HG03520 (cell line): ENCODE data around the gene DLG3.

ENCODE experiments used
- ATAC-seq: cut with Tn5 transposase; IDR thresholded peaks from one replicate; pipeline ENCODE4 v1.9.1; 2021; ENCODE audit warnings: mild to moderate bottlenecking, moderate library complexity; ENCODE audit not compliant: unreplicated experiment

DLG3 gene

GRCh38 chrX:70476166-70476933, 31.7 kb downstream of the DLG3 start:
- ATAC-seq = no peak

- no peak for ATAC-seq
Measured at GRCh38 chrX:70476934-70477733, 32.5 kb downstream of the DLG3 start.

- no peak for ATAC-seq
Measured at GRCh38 chrX:70477734-70478075, 33.1 kb downstream of the DLG3 start.

DNA sequence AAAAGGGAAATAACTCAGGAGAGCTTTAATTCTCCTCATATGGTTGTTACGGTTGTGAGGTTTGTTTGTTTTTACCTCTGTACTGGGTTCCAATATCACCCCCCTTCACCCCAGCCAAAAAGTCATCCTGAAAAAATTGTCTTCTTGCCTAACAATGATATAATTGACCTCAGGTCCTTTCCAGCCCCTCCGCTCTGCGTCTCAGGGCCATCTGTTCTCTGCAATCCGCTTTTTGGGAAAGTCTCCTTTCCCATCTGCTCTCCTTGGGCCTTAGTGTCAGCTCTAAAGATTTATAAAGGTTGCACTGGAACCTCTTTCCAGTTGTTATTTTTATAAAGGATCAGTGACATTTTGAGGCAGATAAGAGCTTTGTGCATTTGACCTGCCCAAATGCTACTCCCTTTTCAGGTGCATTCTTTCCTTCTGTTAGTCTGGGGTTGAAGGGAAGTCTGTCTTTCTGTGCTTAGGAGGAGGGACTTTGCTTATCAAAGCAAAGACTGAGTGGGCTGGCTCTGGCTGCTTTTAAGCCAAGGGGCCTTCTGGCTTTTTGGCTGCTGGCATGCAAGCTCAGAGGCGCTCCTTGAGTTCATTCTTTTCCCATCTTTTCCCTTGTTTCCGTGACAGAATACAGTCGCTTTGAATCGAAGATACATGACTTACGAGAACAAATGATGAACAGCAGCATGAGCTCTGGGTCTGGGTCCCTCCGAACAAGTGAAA, 34.1 kb downstream of the DLG3 start:
- ATAC-seq = no peak

- no peak for ATAC-seq
Measured at GRCh38 chrX:70479247-70479921, 34.7 kb downstream of the DLG3 start.

DNA sequence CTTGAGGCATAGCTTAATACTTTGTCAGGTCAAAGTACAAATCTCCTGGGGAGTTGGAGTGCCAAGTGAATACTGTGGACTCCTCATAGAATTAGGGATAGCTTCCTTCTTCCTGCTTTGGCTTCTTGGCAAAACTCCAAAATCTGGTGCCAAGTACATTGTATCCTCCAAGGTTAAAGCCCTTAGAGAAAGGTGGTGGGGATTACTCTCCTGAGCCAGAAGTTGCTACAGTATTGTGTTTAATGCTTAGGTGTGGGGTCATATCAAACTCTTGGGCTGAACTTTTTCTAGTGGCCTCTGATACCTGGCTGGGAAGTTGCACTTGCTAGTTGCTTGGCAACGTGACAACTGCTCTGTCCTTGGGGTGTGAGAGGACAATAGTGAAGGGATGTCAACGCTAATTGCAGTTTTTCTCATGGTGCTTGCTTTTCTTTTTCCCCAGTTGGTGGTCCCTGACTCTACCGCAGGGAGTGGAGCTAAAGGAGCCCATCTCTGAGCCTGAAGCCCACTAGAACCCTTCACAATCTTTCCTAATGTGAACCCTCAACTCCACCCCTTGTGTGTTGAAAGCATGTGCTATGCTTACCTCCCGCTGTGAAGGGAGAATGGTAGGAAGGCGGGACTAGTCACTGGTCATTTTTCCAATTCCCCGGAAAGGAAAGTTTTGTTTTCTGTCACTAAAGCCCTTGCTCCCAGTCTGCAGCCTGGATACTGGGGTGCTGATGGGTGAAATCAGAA, 35.5 kb downstream of the DLG3 start:
- ATAC-seq = no peak

DNA sequence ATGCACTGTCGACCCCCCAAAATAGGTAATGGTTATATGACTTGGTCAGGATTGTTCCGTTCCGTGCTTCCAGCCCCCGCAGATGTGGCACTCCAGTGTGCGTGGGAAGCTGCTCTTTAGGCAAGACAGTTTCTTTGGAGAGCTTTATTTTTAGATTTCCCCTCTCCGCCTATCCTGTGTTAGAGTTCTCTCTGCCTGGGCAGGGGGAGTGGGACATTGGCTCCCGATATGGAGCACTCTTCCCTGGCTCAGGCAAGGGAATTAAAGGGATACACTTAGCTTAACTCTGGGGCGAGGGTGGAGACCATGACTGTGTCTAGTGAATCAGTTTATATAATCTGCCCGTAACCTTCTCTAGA, 36.0 kb downstream of the DLG3 start:
- ATAC-seq = no peak

GRCh38 chrX:70481471-70482270, 37.0 kb downstream of the DLG3 start:
- ATAC-seq = no peak

GRCh38 chrX:70482300-70482699, 37.7 kb downstream of the DLG3 start:
- no peak for ATAC-seq

DNA sequence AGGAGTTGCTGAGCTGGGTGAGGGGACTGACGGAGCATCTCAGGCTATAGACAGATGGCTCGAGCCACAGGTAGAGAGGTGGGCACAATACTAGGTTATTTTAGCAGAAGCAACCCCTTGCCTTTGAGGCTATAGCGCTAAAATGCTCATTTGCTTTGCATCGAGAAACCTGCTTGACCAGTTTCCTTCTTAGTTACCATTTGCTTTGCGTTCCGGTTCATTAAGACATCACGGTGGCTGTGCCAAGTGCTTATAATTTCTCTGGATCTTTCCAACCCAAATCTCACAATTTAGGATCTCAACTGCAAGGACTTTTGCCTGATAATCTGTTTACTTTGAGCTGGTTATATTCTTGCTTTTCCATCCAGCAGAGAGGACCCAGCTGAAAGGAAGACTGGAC, 40.8 kb downstream of the DLG3 start:
- ATAC-seq = no peak

DNA sequence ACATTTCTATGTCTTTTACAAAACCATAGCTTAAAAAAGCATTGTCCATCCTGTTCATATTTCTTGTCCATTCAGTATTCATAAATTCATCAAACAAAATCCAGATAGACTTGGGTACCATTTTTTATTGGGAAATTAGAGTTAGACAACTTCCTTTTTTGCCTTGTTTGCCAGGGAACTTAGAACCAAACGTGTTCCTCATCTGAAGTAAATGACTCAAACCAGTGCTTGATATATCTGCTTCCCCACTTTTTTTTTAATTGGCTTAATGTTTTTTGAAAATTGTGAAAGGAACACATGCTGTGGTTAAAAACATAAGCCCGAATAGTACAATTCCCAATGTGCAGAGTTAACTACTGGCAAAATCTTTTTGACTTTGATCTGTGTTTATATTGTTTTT, 44.2 kb downstream of the DLG3 start:
- no peak for ATAC-seq

GRCh38 chrX:70494441-70494840, 49.8 kb downstream of the DLG3 start:
- ATAC-seq = no peak

DNA sequence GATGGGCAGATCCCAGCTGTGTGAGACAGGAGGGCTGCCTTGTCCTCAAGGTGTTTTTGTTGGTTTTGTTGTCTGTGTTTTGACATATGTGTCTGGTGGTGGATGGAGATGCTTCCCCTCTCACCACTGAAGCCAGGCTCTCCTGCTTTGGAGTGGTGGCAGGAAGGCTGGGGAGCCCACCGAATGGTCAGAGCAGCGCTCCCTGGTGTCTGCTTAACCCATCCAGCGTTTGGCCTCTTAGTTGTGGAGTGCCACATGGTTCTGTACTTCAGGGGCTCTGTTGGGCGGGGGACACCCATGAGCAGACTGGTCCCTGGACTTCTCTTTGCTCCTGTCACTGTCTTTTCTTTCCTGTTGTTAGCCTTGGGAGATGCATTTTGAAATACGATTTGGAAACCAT, 51.9 kb downstream of the DLG3 start:
- no peak for ATAC-seq

DNA sequence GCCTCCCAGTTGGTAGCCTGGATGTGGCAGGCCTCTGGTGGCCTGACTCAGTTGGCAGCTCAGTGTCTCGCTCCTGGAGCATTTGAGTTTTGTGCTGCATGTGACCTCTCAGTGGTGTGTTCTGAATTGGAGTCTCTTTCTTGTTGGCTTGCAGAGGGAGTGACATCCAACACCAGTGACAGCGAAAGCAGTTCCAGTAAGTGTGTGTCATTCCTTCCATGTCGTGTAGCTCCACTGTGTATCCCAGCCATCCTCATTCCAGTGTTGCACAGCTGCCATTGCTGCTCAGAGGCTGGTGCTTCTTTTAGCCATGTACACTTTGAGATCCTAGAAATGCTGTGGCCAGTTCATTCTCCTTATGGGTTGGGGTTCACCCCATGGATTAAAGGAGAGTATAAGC, 52.4 kb downstream of the DLG3 start:
- ATAC-seq = no peak

- ATAC-seq = no peak
Measured at GRCh38 chrX:70498129-70498528, 53.5 kb downstream of the DLG3 start.

- ATAC-seq = no peak
Measured at GRCh38 chrX:70500826-70501225, 56.2 kb downstream of the DLG3 start.

GRCh38 chrX:70504772-70505450, 60.3 kb downstream of the DLG3 start:
- ATAC-seq = no peak

- no peak for ATAC-seq
Measured at GRCh38 chrX:70505451-70505841, 60.8 kb downstream of the DLG3 start.

DNA sequence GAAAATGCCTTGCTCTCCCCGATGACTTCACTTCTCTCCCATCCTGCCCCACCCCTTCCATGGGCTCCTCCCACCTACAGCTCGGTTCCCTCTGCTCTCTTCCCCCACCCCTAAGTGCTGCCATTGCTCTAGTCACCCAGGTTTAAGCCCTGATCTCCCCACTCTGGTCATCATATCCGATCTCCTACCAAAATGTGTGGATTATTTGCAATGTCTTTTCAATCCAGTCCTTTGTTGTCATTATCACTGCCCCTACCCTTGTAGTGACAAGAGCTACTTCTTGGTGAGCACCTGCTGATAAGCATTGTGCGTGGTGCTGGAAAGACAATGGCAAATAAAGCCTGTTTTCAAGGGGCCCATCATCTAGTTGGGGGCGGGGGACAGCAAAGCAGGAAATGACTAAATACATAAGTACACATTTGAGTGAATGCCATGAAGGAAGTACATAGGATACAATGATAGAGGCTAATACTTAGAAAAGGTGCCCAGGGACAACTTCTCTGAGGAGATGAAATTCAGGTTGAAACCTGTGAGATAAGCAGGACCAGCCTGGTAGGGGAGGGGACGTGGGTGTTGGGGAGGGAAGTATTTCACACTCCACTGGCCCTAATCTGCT, 63.8 kb downstream of the DLG3 start:
- no peak for ATAC-seq
